GM23338 (cell line): ENCODE results near the gene ANKIB1. TPM values are rescaled to one million over a fixed set of nuclear protein-coding genes. Genes with fewer than 3 reads are reported as not detected.

Experiments
- ATAC-seq: fragments of 200-7000 bp; cut with Tn5 transposase; 3 replicates; pipeline ENCODE4 v1.9.1; 2020
- DNase-seq: peaks from one replicate; pipeline ENCODE4 v3.0.0-alpha.2; 2015; ENCODE audit warnings: low spot score
- H2AFZ ChIP-seq: fragments of 200-600 bp; sonication (generic); 2 replicates; pipeline ENCODE4 v1.8.0; 2016; ENCODE audit warnings: antibody characterized with exemption, mild to moderate bottlenecking, moderate library complexity
- H3F3A ChIP-seq: fragments of 200-600 bp; sonication (generic); replicated peaks from 2 replicates; pipeline ENCODE4 v1.8.0; 2017; ENCODE audit warnings: antibody characterized with exemption, mixed run types, low read depth
- H3K27ac ChIP-seq: fragments of 200-600 bp; sonication (generic); 2 replicates; pipeline ENCODE4 v1.6.1; 2016; ENCODE audit warnings: low read depth
- H3K27me3 ChIP-seq: fragments of 200-600 bp; sonication (generic); 2 replicates; pipeline ENCODE4 v1.8.0; 2016; ENCODE audit warnings: mild to moderate bottlenecking, mixed run types, moderate library complexity; ENCODE audit not compliant: insufficient read depth
- H3K36me3 ChIP-seq: fragments of 200-600 bp; sonication (generic); 2 replicates; pipeline ENCODE4 v1.8.0; 2016; ENCODE audit warnings: mild to moderate bottlenecking; ENCODE audit not compliant: insufficient read depth
- H3K4me1 ChIP-seq: fragments of 200-600 bp; sonication (generic); 2 replicates; pipeline ENCODE4 v1.8.0; 2016; ENCODE audit warnings: mild to moderate bottlenecking, moderate library complexity; ENCODE audit not compliant: insufficient read depth
- H3K4me2 ChIP-seq: fragments of 200-600 bp; sonication (generic); 2 replicates; pipeline ENCODE4 v1.7.1; 2017; ENCODE audit warnings: mixed run types
- H3K4me3 ChIP-seq: fragments of 200-600 bp; sonication (generic); 2 replicates; pipeline ENCODE4 v1.6.1; 2016; ENCODE audit warnings: mixed run types
- H3K79me2 ChIP-seq: fragments of 200-600 bp; sonication (generic); replicated peaks from 2 replicates; pipeline ENCODE4 v1.8.0; 2017; ENCODE audit warnings: mild to moderate bottlenecking; ENCODE audit not compliant: insufficient read depth
- H3K9me2 ChIP-seq: fragments of 200-600 bp; sonication (generic); 2 replicates; pipeline ENCODE4 v1.8.0; 2017; ENCODE audit not compliant: insufficient read depth
- H4K20me1 ChIP-seq: fragments of 200-600 bp; sonication (generic); replicated peaks from 2 replicates; pipeline ENCODE4 v1.8.0; 2017; ENCODE audit warnings: mild to moderate bottlenecking; ENCODE audit not compliant: insufficient read depth
- H3K27ac Mint-ChIP-seq: 2 replicates; pipeline ENCODE4 v1.8.0; 2020; ENCODE audit warnings: inconsistent platforms, mild to moderate bottlenecking, moderate library complexity, mixed read lengths
- H3K27me3 Mint-ChIP-seq: 3 replicates; pipeline ENCODE4 v1.8.0; 2022; ENCODE audit warnings: low read depth, mild to moderate bottlenecking, moderate library complexity, mixed read lengths, inconsistent platforms; ENCODE audit not compliant: insufficient read depth, poor library complexity
- H3K36me3 Mint-ChIP-seq: 3 replicates; pipeline ENCODE4 v1.8.0; 2021; ENCODE audit warnings: low read depth, mild to moderate bottlenecking, inconsistent platforms, moderate library complexity, mixed read lengths
- H3K4me1 Mint-ChIP-seq: 3 replicates; pipeline ENCODE4 v1.8.0; 2020; ENCODE audit warnings: mild to moderate bottlenecking, inconsistent platforms, mixed read lengths
- H3K4me3 Mint-ChIP-seq: 3 replicates; pipeline ENCODE4 v1.8.0; 2021; ENCODE audit warnings: moderate library complexity, mild to moderate bottlenecking, inconsistent platforms, mixed read lengths
- H3K9me3 Mint-ChIP-seq: 3 replicates; pipeline ENCODE4 v1.8.0; 2020; ENCODE audit warnings: moderate library complexity, mild to moderate bottlenecking, inconsistent platforms, mixed read lengths
- CREB1 ChIP-seq: fragments of 250-450 bp; sonication (Bioruptor Pico); IDR thresholded peaks from 2 replicates; pipeline ENCODE4 v1.5.0; 2020; ENCODE audit warnings: low read depth, mild to moderate bottlenecking, moderate library complexity
- EZH2 ChIP-seq: fragments of 200-600 bp; sonication (generic); IDR thresholded peaks from one replicate; pipeline ENCODE4 v1.8.0; 2017; ENCODE audit warnings: antibody characterized with exemption, mild to moderate bottlenecking, low read depth; ENCODE audit not compliant: unreplicated experiment
- EZH2phosphoT487 ChIP-seq: fragments of 200-600 bp; sonication (generic); IDR thresholded peaks from one replicate; pipeline ENCODE4 v1.8.1; 2018; ENCODE audit warnings: antibody characterized with exemption; ENCODE audit not compliant: unreplicated experiment
- JUNB ChIP-seq: IDR thresholded peaks from one replicate; pipeline ENCODE4 v1.6.1; 2016; ENCODE audit warnings: antibody characterized with exemption; ENCODE audit not compliant: unreplicated experiment
- POLR2AphosphoS5 ChIP-seq: IDR thresholded peaks from 2 replicates; pipeline ENCODE4 v1.6.1; 2016; ENCODE audit warnings: antibody characterized with exemption, low read depth
- STAT1 ChIP-seq: IDR thresholded peaks from one replicate; pipeline ENCODE4 v1.6.1; 2016; ENCODE audit warnings: antibody characterized with exemption; ENCODE audit not compliant: unreplicated experiment
- ZNF331 ChIP-seq: fragments of 250-450 bp; sonication (Bioruptor Pico); IDR thresholded peaks from 2 replicates; pipeline ENCODE4 v1.5.0; 2020; ENCODE audit warnings: low read depth, mild to moderate bottlenecking, moderate library complexity
- polyA plus RNA-seq: library from polyadenylated mRNA; unstranded; fragments of >200 nt; fragmentation: Nextera tagmentation; extraction: Ambion mirVana; gene quantifications from 2 replicates; pipeline ENCODE4 v1.2.1, GENCODE V29; 2016
- total RNA-seq: library from RNA; depleted of rRNA; stranded (reverse); fragments of >200 nt; shearing (Covaris generic); gene quantifications from 2 replicates; pipeline ENCODE4 v1.2.3, GENCODE V29; 2014
- TF ChIP-seq, protein P1 (sequence below): IDR thresholded peaks from 2 replicates; pipeline ENCODE4 v1.6.1; 2016; ENCODE audit warnings: antibody characterized with exemption
- TF ChIP-seq, protein P2 (sequence below): fragments of 250-450 bp; sonication (Bioruptor Pico); IDR thresholded peaks from 2 replicates; pipeline ENCODE4 v1.5.0; 2020; ENCODE audit warnings: mild to moderate bottlenecking, moderate library complexity
- TF ChIP-seq, protein P3 (sequence below): IDR thresholded peaks from one replicate; pipeline ENCODE4 v1.6.1; 2018; ENCODE audit warnings: antibody characterized with exemption; ENCODE audit not compliant: unreplicated experiment
- TF ChIP-seq, protein P4 (sequence below), 2 experiments: fragments of 200-600 bp in 1 of 2; sonication (generic) in 1 of 2; conservative IDR thresholded peaks; 2 replicates each; pipeline versions ENCODE4 v1.5.1 to v1.6.1; 2016 to 2017; ENCODE audit warnings: antibody characterized with exemption in 2 of 2, low read depth in 2 of 2, mild to moderate bottlenecking in 2 of 2, moderate library complexity in 1 of 2

ANKIB1 gene
- total and polyA plus RNA-seq, 2 experiments from 2014 or later, result 19.1 to 40.3 TPM

DNA sequence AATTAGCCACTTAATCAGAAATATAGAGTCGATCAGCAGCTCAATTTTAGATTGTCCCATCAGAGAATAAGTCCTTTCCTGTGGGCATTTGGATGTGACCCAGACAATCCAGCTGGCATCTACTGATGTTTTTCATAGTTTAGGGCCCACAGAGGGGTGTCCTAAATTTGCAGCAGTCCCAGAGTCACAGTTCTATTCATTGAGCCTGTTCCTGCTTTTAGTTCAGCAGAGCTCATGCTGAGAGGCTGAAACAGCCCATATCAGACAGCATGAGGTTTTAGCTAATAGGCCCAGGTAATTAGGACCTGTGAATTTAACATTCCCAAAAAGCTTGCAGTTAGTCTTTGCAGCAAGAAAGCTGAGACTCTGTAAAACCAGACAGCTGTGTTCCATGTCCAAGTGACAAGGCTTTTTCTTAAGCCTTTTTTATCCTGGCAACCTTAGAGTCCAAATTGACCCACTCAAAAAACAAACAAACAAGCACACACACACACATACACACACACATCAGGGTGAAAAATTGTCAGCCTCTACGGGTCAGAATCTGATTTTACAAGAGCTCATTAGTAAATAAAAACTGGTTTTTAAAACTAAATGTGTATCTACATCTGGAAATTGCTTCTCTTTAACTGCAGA, 33.7 kb downstream of the ANKIB1 start:
- no peaks in the 10 kb centered on the region for H3K36me3 ChIP-seq
- H3K36me3 Mint-ChIP-seq, result 0 out of 3 replicates have a peak, but pooled peaks cover 4% of the 10 kb centered on the region
- 0 out of 2 replicates have a peak overlapping the region, but pooled peaks have one; percentile 4 for H3K27ac Mint-ChIP-seq
- peaks cover 4% of the 10 kb centered on the region for H3K27me3 Mint-ChIP-seq
- 0 out of 2 replicates have a peak overlapping the region, but pooled peaks have one; percentile 58 for H3K27ac ChIP-seq
- TF ChIP-seq EZH2 (no peak), CREB1 (CRISPR knock-in tag) (no peak), STAT1 (no peak), ZNF331 (CRISPR knock-in tag) (no peak), EZH2phosphoT487 (no peak), JUNB (no peak), POLR2AphosphoS5 (no peak)
- TF ChIP-seq, protein P1, sequence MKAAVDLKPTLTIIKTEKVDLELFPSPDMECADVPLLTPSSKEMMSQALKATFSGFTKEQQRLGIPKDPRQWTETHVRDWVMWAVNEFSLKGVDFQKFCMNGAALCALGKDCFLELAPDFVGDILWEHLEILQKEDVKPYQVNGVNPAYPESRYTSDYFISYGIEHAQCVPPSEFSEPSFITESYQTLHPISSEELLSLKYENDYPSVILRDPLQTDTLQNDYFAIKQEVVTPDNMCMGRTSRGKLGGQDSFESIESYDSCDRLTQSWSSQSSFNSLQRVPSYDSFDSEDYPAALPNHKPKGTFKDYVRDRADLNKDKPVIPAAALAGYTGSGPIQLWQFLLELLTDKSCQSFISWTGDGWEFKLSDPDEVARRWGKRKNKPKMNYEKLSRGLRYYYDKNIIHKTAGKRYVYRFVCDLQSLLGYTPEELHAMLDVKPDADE, result no peak
- TF ChIP-seq, protein P2, sequence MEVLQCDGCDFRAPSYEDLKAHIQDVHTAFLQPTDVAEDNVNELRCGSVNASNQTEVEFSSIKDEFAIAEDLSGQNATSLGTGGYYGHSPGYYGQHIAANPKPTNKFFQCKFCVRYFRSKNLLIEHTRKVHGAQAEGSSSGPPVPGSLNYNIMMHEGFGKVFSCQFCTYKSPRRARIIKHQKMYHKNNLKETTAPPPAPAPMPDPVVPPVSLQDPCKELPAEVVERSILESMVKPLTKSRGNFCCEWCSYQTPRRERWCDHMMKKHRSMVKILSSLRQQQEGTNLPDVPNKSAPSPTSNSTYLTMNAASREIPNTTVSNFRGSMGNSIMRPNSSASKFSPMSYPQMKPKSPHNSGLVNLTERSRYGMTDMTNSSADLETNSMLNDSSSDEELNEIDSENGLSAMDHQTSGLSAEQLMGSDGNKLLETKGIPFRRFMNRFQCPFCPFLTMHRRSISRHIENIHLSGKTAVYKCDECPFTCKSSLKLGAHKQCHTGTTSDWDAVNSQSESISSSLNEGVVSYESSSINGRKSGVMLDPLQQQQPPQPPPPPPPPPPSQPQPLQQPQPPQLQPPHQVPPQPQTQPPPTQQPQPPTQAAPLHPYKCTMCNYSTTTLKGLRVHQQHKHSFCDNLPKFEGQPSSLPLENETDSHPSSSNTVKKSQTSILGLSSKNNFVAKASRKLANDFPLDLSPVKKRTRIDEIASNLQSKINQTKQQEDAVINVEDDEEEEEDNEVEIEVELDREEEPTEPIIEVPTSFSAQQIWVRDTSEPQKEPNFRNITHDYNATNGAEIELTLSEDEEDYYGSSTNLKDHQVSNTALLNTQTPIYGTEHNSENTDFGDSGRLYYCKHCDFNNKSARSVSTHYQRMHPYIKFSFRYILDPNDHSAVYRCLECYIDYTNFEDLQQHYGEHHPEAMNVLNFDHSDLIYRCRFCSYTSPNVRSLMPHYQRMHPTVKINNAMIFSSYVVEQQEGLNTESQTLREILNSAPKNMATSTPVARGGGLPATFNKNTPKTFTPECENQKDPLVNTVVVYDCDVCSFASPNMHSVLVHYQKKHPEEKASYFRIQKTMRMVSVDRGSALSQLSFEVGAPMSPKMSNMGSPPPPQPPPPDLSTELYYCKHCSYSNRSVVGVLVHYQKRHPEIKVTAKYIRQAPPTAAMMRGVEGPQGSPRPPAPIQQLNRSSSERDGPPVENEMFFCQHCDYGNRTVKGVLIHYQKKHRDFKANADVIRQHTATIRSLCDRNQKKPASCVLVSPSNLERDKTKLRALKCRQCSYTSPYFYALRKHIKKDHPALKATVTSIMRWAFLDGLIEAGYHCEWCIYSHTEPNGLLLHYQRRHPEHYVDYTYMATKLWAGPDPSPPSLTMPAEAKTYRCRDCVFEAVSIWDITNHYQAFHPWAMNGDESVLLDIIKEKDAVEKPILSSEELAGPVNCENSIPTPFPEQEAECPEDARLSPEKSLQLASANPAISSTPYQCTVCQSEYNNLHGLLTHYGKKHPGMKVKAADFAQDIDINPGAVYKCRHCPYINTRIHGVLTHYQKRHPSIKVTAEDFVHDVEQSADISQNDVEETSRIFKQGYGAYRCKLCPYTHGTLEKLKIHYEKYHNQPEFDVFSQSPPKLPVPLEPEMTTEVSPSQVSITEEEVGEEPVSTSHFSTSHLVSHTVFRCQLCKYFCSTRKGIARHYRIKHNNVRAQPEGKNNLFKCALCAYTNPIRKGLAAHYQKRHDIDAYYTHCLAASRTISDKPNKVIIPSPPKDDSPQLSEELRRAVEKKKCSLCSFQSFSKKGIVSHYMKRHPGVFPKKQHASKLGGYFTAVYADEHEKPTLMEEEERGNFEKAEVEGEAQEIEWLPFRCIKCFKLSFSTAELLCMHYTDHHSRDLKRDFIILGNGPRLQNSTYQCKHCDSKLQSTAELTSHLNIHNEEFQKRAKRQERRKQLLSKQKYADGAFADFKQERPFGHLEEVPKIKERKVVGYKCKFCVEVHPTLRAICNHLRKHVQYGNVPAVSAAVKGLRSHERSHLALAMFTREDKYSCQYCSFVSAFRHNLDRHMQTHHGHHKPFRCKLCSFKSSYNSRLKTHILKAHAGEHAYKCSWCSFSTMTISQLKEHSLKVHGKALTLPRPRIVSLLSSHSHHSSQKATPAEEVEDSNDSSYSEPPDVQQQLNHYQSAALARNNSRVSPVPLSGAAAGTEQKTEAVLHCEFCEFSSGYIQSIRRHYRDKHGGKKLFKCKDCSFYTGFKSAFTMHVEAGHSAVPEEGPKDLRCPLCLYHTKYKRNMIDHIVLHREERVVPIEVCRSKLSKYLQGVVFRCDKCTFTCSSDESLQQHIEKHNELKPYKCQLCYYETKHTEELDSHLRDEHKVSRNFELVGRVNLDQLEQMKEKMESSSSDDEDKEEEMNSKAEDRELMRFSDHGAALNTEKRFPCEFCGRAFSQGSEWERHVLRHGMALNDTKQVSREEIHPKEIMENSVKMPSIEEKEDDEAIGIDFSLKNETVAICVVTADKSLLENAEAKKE, result no peak
- TF ChIP-seq, protein P3, sequence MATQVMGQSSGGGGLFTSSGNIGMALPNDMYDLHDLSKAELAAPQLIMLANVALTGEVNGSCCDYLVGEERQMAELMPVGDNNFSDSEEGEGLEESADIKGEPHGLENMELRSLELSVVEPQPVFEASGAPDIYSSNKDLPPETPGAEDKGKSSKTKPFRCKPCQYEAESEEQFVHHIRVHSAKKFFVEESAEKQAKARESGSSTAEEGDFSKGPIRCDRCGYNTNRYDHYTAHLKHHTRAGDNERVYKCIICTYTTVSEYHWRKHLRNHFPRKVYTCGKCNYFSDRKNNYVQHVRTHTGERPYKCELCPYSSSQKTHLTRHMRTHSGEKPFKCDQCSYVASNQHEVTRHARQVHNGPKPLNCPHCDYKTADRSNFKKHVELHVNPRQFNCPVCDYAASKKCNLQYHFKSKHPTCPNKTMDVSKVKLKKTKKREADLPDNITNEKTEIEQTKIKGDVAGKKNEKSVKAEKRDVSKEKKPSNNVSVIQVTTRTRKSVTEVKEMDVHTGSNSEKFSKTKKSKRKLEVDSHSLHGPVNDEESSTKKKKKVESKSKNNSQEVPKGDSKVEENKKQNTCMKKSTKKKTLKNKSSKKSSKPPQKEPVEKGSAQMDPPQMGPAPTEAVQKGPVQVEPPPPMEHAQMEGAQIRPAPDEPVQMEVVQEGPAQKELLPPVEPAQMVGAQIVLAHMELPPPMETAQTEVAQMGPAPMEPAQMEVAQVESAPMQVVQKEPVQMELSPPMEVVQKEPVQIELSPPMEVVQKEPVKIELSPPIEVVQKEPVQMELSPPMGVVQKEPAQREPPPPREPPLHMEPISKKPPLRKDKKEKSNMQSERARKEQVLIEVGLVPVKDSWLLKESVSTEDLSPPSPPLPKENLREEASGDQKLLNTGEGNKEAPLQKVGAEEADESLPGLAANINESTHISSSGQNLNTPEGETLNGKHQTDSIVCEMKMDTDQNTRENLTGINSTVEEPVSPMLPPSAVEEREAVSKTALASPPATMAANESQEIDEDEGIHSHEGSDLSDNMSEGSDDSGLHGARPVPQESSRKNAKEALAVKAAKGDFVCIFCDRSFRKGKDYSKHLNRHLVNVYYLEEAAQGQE, result no peak
- TF ChIP-seq, protein P4, sequence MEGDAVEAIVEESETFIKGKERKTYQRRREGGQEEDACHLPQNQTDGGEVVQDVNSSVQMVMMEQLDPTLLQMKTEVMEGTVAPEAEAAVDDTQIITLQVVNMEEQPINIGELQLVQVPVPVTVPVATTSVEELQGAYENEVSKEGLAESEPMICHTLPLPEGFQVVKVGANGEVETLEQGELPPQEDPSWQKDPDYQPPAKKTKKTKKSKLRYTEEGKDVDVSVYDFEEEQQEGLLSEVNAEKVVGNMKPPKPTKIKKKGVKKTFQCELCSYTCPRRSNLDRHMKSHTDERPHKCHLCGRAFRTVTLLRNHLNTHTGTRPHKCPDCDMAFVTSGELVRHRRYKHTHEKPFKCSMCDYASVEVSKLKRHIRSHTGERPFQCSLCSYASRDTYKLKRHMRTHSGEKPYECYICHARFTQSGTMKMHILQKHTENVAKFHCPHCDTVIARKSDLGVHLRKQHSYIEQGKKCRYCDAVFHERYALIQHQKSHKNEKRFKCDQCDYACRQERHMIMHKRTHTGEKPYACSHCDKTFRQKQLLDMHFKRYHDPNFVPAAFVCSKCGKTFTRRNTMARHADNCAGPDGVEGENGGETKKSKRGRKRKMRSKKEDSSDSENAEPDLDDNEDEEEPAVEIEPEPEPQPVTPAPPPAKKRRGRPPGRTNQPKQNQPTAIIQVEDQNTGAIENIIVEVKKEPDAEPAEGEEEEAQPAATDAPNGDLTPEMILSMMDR (conservative IDR thresholded peaks at IDR 0.05; ENCODE audit: low read depth in 2 of 2), result no peak
- no peak overlapping the region for H3K4me3 Mint-ChIP-seq
- H3F3A ChIP-seq, result no peaks in the 10 kb centered on the region
- peaks cover 20% of the 10 kb centered on the region; the same call in 1 of the 2 replicates for H3K4me1 ChIP-seq
- ATAC-seq, result peak; percentile 81
- no peaks in the 10 kb centered on the region for H3K27me3 ChIP-seq
- H3K9me3 Mint-ChIP-seq, result no peaks in the 10 kb centered on the region; the same call in 1 of the 3 replicates
- no peak overlapping the region for H2AFZ ChIP-seq
- H3K79me2 ChIP-seq, result peaks cover 89% of the 10 kb centered on the region
- DNase-seq, result peak; percentile 29
- H3K4me1 Mint-ChIP-seq, result peaks cover 21% of the 10 kb centered on the region
- H3K9me2 ChIP-seq, result no peaks in the 10 kb centered on the region
- peaks cover 3% of the 10 kb centered on the region; the same call in 1 of the 2 replicates for H4K20me1 ChIP-seq
- H3K4me3 ChIP-seq, result no peak overlapping the region
- no peak overlapping the region for H3K4me2 ChIP-seq
